ENCODE measurements around the gene FXYD2.

Gene FXYD2

GRCh38 chr11:117842131-117842941, 17.8 kb upstream of the FXYD2 start:
- Histone ChIP-seq H3K18ac (ENCODE audit: low read length) (no peak overlapping the region), H3K4me3 (ENCODE audit: low read length in 2 of 2) (no peak overlapping the region), H3K4me1 (ENCODE audit: control insufficient read depth in 2 of 2, insufficient read depth in 1 of 2, low read depth in 1 of 2, low read length in 2 of 2) (peaks cover 0 to 6% of the 10 kb centered on the region in 2 donors), H3K4ac (ENCODE audit: low read length) (no peak overlapping the region), H3K9ac (ENCODE audit: low read depth, low read length, poor library complexity) (peak overlapping the region; percentile 47), H3K36me3 (replicated peaks in 1 of 2; ENCODE audit: control insufficient read depth in 2 of 2, insufficient read depth in 2 of 2, low read length in 2 of 2) (peaks cover 11 to 31% of the 10 kb centered on the region in 2 donors), H2BK12ac (ENCODE audit: low read length) (no peak overlapping the region), H4K91ac (ENCODE audit: low read depth, low read length, poor library complexity) (no peak overlapping the region), H3K4me2 (ENCODE audit: insufficient read depth, low read length, poor library complexity, severe bottlenecking) (no peak overlapping the region), H4K8ac (ENCODE audit: low read depth, low read length) (no peak overlapping the region), H2AK5ac (ENCODE audit: low read depth, low read length) (no peak overlapping the region), H3K79me1 (ENCODE audit: low read depth, low read length) (no peaks in the 10 kb centered on the region), H3K27me3 (ENCODE audit: control insufficient read depth in 3 of 3, insufficient read depth in 3 of 3, low read depth in 1 of 3, low read length in 3 of 3) (no peaks in the 10 kb centered on the region), H2BK120ac (ENCODE audit: low read depth, low read length) (no peak overlapping the region), H3K23ac (ENCODE audit: low read depth, low read length, poor library complexity) (no peak overlapping the region), H2AFZ (ENCODE audit: low read length) (no peak overlapping the region), H3K9me3 (replicated peaks in 1 of 2; ENCODE audit: control insufficient read depth in 2 of 2, insufficient read depth in 1 of 2, low read depth in 1 of 2, low read length in 2 of 2) (no peaks in the 10 kb centered on the region), H2BK15ac (ENCODE audit: low read length) (no peak overlapping the region), H3K27ac (replicated peaks; ENCODE audit: low read length) (no peak overlapping the region), H3K14ac (ENCODE audit: low read length) (no peak overlapping the region), H2BK5ac (ENCODE audit: low read length) (peak overlapping the region; percentile 72)
- no CpG with 5 or more reads among the region's 16 CpGs for WGBS, 2 donors (ENCODE audit: extremely low coverage in 2 of 2, insufficient read length in 2 of 2, insufficient replicate concordance in 1 of 2)
- DNase-seq (ENCODE audit: low spot score): no peak

DNA sequence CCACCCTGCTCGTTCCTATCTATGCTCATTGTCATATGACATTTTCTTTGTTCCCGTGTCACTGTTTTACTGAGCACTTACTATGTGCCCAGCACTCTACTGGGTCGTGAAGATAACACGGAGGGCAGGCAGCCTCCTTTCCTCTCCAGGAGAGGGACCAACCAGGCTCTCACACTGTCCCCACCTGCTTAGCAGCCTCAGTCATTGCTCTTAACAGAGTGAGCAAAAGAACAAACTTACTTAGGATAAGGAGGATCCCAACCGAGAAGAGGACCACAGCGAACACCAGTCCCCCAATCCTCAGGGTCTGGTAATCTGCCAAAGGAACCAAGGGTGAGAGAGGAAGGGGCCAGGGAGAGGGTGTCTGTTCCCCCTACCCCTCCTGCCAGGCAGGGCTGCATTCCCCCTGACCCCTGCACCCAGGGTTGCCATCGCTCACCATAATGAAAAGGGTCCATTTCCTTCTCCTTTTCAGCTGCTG, 17.0 kb upstream of the FXYD2 start:
- H2AK5ac ChIP-seq (ENCODE audit: low read depth, low read length): no peak overlapping the region
- H4K91ac ChIP-seq (ENCODE audit: low read depth, low read length, poor library complexity): no peak overlapping the region
- no peak overlapping the region for H4K8ac ChIP-seq (ENCODE audit: low read depth, low read length)
- no peak overlapping the region for H3K9ac ChIP-seq (ENCODE audit: low read depth, low read length, poor library complexity)
- no peaks in the 10 kb centered on the region for H3K9me3 ChIP-seq (replicated peaks in 1 of 2; ENCODE audit: control insufficient read depth in 2 of 2, insufficient read depth in 1 of 2, low read depth in 1 of 2, low read length in 2 of 2)
- WGBS, 2 donors (ENCODE audit: extremely low coverage in 2 of 2, insufficient read length in 2 of 2, insufficient replicate concordance in 1 of 2): no CpG with 5 or more reads among the region's 7 CpGs
- H2AFZ ChIP-seq (ENCODE audit: low read length): no peak overlapping the region
- no peak overlapping the region for H3K14ac ChIP-seq (ENCODE audit: low read length)
- no peaks in the 10 kb centered on the region for H3K79me1 ChIP-seq (ENCODE audit: low read depth, low read length)
- H3K27ac ChIP-seq (replicated peaks; ENCODE audit: low read length): no peak overlapping the region
- no peak overlapping the region for H3K4ac ChIP-seq (ENCODE audit: low read length)
- peaks cover 11 to 33% of the 10 kb centered on the region in 2 donors for H3K36me3 ChIP-seq (replicated peaks in 1 of 2; ENCODE audit: control insufficient read depth in 2 of 2, insufficient read depth in 2 of 2, low read length in 2 of 2)
- H3K18ac ChIP-seq (ENCODE audit: low read length): no peak overlapping the region
- peaks cover 0 to 6% of the 10 kb centered on the region in 2 donors for H3K4me1 ChIP-seq (ENCODE audit: control insufficient read depth in 2 of 2, insufficient read depth in 1 of 2, low read depth in 1 of 2, low read length in 2 of 2)
- H2BK12ac ChIP-seq (ENCODE audit: low read length): no peak overlapping the region
- no peak overlapping the region for H2BK15ac ChIP-seq (ENCODE audit: low read length)
- H3K4me3 ChIP-seq (ENCODE audit: low read length in 2 of 2): no peak overlapping the region
- H2BK120ac ChIP-seq (ENCODE audit: low read depth, low read length): no peak overlapping the region
- H3K27me3 ChIP-seq (ENCODE audit: control insufficient read depth in 3 of 3, insufficient read depth in 3 of 3, low read depth in 1 of 3, low read length in 3 of 3): no peaks in the 10 kb centered on the region
- DNase-seq (ENCODE audit: low spot score): no peak
- H2BK5ac ChIP-seq (ENCODE audit: low read length): no peak overlapping the region
- H3K4me2 ChIP-seq (ENCODE audit: insufficient read depth, low read length, poor library complexity, severe bottlenecking): no peak overlapping the region
- H3K23ac ChIP-seq (ENCODE audit: low read depth, low read length, poor library complexity): no peak overlapping the region

DNA sequence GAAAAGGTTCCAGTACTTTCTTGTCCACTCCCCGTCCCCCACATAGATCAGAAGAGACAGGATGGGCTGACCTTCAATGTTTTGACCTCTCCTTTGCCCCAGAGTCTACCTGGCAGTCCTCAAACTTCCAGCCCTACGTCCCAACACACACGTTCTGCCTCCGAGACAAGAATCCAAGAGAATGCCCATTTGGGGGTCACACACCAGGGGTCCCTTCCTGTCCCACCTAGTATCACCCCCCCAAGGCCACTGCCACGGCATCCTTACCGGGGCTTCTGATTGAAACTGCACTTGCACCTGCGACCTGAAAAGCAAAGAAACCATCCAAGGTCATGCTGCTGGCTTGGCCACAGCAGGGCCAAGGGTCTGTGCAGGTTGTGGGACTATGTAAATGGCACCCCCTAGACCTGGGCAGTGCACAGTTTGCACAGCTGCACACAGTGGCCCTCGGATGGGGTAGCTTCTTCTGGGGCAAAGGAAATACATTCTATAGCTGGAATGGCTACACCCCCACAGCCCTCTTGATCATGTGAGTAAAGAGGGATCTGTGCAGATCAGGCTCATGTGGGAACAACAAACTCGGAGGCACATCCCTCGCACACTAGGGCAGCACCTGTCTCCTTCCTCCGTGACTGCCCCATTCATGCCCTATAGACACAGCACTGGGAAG, 16.5 kb upstream of the FXYD2 start:
- no peak for DNase-seq (ENCODE audit: low spot score)
- no peak overlapping the region for H3K9ac ChIP-seq (ENCODE audit: low read depth, low read length, poor library complexity)
- H2AK5ac ChIP-seq (ENCODE audit: low read depth, low read length): no peak overlapping the region
- H3K79me1 ChIP-seq (ENCODE audit: low read depth, low read length): no peaks in the 10 kb centered on the region
- no peak overlapping the region for H4K8ac ChIP-seq (ENCODE audit: low read depth, low read length)
- H2AFZ ChIP-seq (ENCODE audit: low read length): no peak overlapping the region
- peaks cover 11 to 33% of the 10 kb centered on the region in 2 donors for H3K36me3 ChIP-seq (replicated peaks in 1 of 2; ENCODE audit: control insufficient read depth in 2 of 2, insufficient read depth in 2 of 2, low read length in 2 of 2)
- no peak overlapping the region for H3K14ac ChIP-seq (ENCODE audit: low read length)
- no peak overlapping the region for H3K27ac ChIP-seq (replicated peaks; ENCODE audit: low read length)
- H3K4ac ChIP-seq (ENCODE audit: low read length): no peak overlapping the region
- WGBS, 2 donors (ENCODE audit: extremely low coverage in 2 of 2, insufficient read length in 2 of 2, insufficient replicate concordance in 1 of 2): no CpG with 5 or more reads among the region's 11 CpGs
- H3K4me3 ChIP-seq (ENCODE audit: low read length in 2 of 2): no peak overlapping the region
- H3K18ac ChIP-seq (ENCODE audit: low read length): no peak overlapping the region
- peaks cover 0 to 6% of the 10 kb centered on the region in 2 donors for H3K4me1 ChIP-seq (ENCODE audit: control insufficient read depth in 2 of 2, insufficient read depth in 1 of 2, low read depth in 1 of 2, low read length in 2 of 2)
- no peak overlapping the region for H2BK5ac ChIP-seq (ENCODE audit: low read length)
- H4K91ac ChIP-seq (ENCODE audit: low read depth, low read length, poor library complexity): no peak overlapping the region
- no peaks in the 10 kb centered on the region for H3K27me3 ChIP-seq (ENCODE audit: control insufficient read depth in 3 of 3, insufficient read depth in 3 of 3, low read depth in 1 of 3, low read length in 3 of 3)
- no peak overlapping the region for H3K23ac ChIP-seq (ENCODE audit: low read depth, low read length, poor library complexity)
- H2BK15ac ChIP-seq (ENCODE audit: low read length): no peak overlapping the region
- H3K9me3 ChIP-seq (replicated peaks in 1 of 2; ENCODE audit: control insufficient read depth in 2 of 2, insufficient read depth in 1 of 2, low read depth in 1 of 2, low read length in 2 of 2): no peaks in the 10 kb centered on the region
- no peak overlapping the region for H3K4me2 ChIP-seq (ENCODE audit: insufficient read depth, low read length, poor library complexity, severe bottlenecking)
- no peak overlapping the region for H2BK120ac ChIP-seq (ENCODE audit: low read depth, low read length)
- H2BK12ac ChIP-seq (ENCODE audit: low read length): no peak overlapping the region
